ENCODE data around the gene VPS11.
"Not testable (repeated sequence)": the region's sequence is repeated elsewhere in the genome, so short reads cannot be mapped to it uniquely, and the experiment has no call there.

The VPS11 gene

GRCh38 chr11:119099711-119100110 lies 32.1 kb downstream of the VPS11 start:
- DNase-seq (ENCODE audit: insufficient read length, low spot score) (no peak), FAIRE-seq (no peak)
- no peak for TF ChIP-seq CTCF (IDR thresholded peaks at IDR 0.05; ENCODE audit: insufficient read depth, missing control alignments)

- DNase-seq (ENCODE audit: insufficient read length, low spot score) (no peak), FAIRE-seq (no peak)
- TF ChIP-seq CTCF (IDR thresholded peaks at IDR 0.05; ENCODE audit: insufficient read depth, missing control alignments) = peak; percentile 55
Observed at GRCh38 chr11:119100246-119100970, 32.8 kb downstream of the VPS11 start.

GRCh38 chr11:119100994-119101758 lies 33.6 kb downstream of the VPS11 start:
- FAIRE-seq = no peak
- DNase-seq (ENCODE audit: insufficient read length, low spot score) = no peak
- TF ChIP-seq CTCF (IDR thresholded peaks at IDR 0.05; ENCODE audit: insufficient read depth, missing control alignments) = no peak

- TF ChIP-seq CTCF (IDR thresholded peaks at IDR 0.05; ENCODE audit: insufficient read depth, missing control alignments) = no peak
- peak; percentile 51 for FAIRE-seq
- DNase-seq (ENCODE audit: insufficient read length, low spot score) = no peak
Observed at GRCh38 chr11:119101759-119102423, 34.3 kb downstream of the VPS11 start, which contains the start of gene DPAGT1. Gene DPAGT1, minus strand, starts transcription at chr11:119101853. Its CDS starts 198 bp downstream, at chr11:119101655.

- DNase-seq (ENCODE audit: insufficient read length, low spot score); FAIRE-seq: not testable (repeated sequence)
Observed at GRCh38 chr11:119103161-119103664, 35.6 kb downstream of the VPS11 start.

- no peak for FAIRE-seq
- TF ChIP-seq CTCF (IDR thresholded peaks at IDR 0.05; ENCODE audit: insufficient read depth, missing control alignments) = peak; percentile 42
- DNase-seq (ENCODE audit: insufficient read length, low spot score) = no peak
Observed at GRCh38 chr11:119103793-119104192, 36.2 kb downstream of the VPS11 start.
